Measurements from ENCODE around the gene RBBP8NL. TPM values are rescaled to one million over a fixed set of nuclear protein-coding genes. Genes with fewer than 3 reads are reported as not detected.

Gene RBBP8NL
- total RNA-seq, 1 donor from 2014 or later = not detected

GRCh38 chr20:62360854-62361798, 66.2 kb downstream of the RBBP8NL start:
- ATAC-seq = no peak
- intact Hi-C loops (cut with DNase I) = no loop called here
- no peak for DNase-seq (ENCODE audit: low spot score)

Other genes with a start within 250 kb of the RBBP8NL start
- 31.4 TPM for gene MTG2, start 244.5 kb downstream of the RBBP8NL start, total RNA-seq
- gene HRH3, start 207.3 kb downstream of the RBBP8NL start, total RNA-seq = not detected
- 53.3 TPM for gene OSBPL2, start 189.0 kb downstream of the RBBP8NL start, total RNA-seq
- 47.5 TPM for gene ADRM1, start 124.5 kb downstream of the RBBP8NL start, total RNA-seq
- gene LAMA5, start 60.2 kb downstream of the RBBP8NL start, total RNA-seq = 232 TPM
- 986 TPM for gene RPS21, start 40.4 kb downstream of the RBBP8NL start, total RNA-seq
- 4.5 TPM for gene CABLES2, start 20.3 kb downstream of the RBBP8NL start, total RNA-seq
- gene GATA5, start 48.5 kb upstream of the RBBP8NL start, total RNA-seq = 0.22 TPM
- 31.1 TPM for gene SLCO4A1, start 215.0 kb upstream of the RBBP8NL start, total RNA-seq

Measured in sciatic nerve (tissue), 2 donors.